ENCODE data around the gene LRRN4CL.
"Not testable (repeated sequence)": the region's sequence is repeated elsewhere in the genome, so short reads cannot be mapped to it uniquely, and the experiment has no call there.

Gene LRRN4CL

DNA sequence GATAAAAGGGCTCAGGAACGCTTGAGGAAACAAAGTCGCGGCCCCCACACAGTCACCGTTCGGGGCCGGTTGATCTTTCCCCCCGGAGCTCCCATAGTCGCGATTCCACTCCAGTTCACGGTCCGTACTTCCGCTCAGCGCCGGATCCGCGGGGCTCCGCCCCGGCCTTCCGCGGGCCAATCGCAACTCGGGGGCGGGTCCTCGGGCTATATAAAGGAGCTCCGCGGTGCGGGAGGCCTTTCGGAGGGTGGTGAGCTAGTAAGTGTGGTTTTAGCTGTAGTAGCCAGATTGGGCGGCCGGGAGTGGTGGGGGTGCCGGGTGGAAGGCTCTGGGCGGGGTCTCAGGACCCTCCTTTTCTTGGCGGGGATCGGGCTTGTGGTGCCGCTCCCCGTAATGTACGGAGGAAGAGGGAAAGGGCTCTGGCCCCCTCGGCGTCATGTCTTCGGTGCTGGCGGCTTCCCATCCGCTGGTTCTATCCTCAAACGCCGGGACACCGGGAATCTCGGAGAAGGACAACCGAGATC is 24.2 kb downstream of the LRRN4CL start, which contains the start of the genes C11orf98 and CSKMT:
Gene C11orf98 (minus strand): TSS at position 136 of the 524 bp plus-strand sequence. CDS start 41 bp downstream, at position 95.
Gene CSKMT (plus strand): TSS at position 238 of the 524 bp plus-strand sequence. CDS start 568 bp downstream, outside the sequence.
- TF ChIP-seq, protein P1, sequence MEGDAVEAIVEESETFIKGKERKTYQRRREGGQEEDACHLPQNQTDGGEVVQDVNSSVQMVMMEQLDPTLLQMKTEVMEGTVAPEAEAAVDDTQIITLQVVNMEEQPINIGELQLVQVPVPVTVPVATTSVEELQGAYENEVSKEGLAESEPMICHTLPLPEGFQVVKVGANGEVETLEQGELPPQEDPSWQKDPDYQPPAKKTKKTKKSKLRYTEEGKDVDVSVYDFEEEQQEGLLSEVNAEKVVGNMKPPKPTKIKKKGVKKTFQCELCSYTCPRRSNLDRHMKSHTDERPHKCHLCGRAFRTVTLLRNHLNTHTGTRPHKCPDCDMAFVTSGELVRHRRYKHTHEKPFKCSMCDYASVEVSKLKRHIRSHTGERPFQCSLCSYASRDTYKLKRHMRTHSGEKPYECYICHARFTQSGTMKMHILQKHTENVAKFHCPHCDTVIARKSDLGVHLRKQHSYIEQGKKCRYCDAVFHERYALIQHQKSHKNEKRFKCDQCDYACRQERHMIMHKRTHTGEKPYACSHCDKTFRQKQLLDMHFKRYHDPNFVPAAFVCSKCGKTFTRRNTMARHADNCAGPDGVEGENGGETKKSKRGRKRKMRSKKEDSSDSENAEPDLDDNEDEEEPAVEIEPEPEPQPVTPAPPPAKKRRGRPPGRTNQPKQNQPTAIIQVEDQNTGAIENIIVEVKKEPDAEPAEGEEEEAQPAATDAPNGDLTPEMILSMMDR (IDR thresholded peaks at IDR 0.05) = no peak
- no peaks in the 10 kb centered on the region for H3K27me3 ChIP-seq
- H3K9me3 ChIP-seq = no peaks in the 10 kb centered on the region
- peak within 1 kb of the TSS; percentile 76 to 96 for H3K4me3 ChIP-seq (ENCODE audit: low read depth in 1 of 2, low read length in 1 of 2)
- H3K27ac ChIP-seq = peak within 1 kb of the TSS; percentile 90
- peaks cover 22 to 25% of the 10 kb centered on the region in 2 experiments for H3K4me1 ChIP-seq (ENCODE audit: control insufficient read depth in 1 of 2, insufficient read depth in 1 of 2, low read depth in 1 of 2, low read length in 1 of 2)
- peaks cover 14% of the 10 kb centered on the region for H3K36me3 ChIP-seq

DNA sequence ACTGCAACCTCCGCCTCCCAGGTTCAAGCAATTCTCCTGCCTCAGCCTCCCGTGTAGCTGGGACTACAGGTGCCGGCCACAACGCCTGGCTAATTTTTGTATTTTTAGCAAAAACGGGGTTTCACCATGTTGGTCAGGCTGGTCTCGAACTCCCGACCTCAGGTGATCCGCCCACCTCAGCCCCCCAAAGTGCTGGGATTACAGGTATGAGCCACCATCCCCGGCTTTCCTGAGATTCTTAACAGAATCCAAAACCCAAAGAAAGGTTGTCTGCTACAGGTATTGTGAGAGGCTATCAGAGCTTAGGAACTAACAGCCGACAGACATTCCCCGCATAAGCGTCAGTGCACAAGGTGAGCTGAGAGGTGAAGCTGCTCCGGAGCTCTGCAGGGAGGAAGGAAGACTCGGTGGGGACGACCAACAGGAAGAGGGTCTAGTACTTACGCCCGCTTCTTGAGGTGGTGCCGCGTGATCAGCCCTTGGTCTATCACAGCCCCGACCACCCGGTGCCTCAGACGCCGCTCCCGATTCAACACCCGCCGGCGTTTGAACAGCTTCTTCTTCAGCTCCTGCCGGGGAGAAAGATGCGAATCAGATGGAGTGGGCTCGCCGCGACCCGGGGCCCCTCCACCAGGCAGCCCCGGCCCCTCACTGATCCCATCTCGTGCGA is 24.8 kb downstream of the LRRN4CL start:
- TF ChIP-seq, protein P1 (IDR thresholded peaks at IDR 0.05) = no peak
- H3K36me3 ChIP-seq = peaks cover 14% of the 10 kb centered on the region
- H3K27ac ChIP-seq = peak overlapping the region; percentile 90
- H3K4me1 ChIP-seq (ENCODE audit: control insufficient read depth in 1 of 2, insufficient read depth in 1 of 2, low read depth in 1 of 2, low read length in 1 of 2) = peaks cover 22 to 25% of the 10 kb centered on the region in 2 experiments
- H3K9me3 ChIP-seq = no peaks in the 10 kb centered on the region
- no peaks in the 10 kb centered on the region for H3K27me3 ChIP-seq
- H3K4me3 ChIP-seq (ENCODE audit: low read depth in 1 of 2, low read length in 1 of 2) = peak overlapping the region; percentile 76 to 96

DNA sequence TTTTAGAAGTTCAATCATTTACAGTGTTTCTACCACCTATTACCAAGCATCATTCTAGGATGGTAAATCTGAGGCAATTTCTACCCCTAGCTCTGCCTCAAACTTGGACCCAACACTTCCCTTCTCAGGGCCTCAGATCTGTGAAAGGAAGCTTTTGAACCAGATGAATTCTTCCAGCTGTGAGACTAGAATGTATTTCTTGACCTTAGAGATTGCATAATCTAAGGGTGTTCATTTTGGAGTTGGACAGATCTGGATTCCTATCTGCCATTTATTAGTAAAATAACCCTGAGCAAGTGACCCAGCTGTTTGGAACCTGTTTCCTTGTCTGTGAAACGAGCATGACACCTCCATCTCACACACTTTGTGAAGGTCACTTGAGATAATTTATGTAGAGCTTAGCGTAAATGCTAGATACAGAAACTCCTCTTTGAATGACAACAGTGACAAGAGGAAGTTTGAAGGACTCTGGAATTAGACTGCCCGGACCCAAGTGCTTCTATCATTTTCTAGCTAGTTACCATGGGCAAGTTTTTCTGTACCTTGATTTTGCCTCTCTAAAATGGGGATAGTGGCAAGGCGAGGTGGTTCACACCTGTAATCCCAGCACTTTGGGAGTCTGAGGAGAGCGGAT is 32.4 kb downstream of the LRRN4CL start:
- Histone ChIP-seq H3K9me3 (no peaks in the 10 kb centered on the region), H3K4me1 (ENCODE audit: control insufficient read depth in 1 of 2, insufficient read depth in 1 of 2, low read depth in 1 of 2, low read length in 1 of 2) (peaks cover 9 to 19% of the 10 kb centered on the region in 2 experiments), H3K36me3 (no peaks in the 10 kb centered on the region), H3K4me3 (ENCODE audit: low read depth in 1 of 2, low read length in 1 of 2) (no peak overlapping the region), H3K27ac (no peak overlapping the region), H3K27me3 (no peaks in the 10 kb centered on the region)
- TF ChIP-seq, protein P1 (IDR thresholded peaks at IDR 0.05) = no peak

DNA sequence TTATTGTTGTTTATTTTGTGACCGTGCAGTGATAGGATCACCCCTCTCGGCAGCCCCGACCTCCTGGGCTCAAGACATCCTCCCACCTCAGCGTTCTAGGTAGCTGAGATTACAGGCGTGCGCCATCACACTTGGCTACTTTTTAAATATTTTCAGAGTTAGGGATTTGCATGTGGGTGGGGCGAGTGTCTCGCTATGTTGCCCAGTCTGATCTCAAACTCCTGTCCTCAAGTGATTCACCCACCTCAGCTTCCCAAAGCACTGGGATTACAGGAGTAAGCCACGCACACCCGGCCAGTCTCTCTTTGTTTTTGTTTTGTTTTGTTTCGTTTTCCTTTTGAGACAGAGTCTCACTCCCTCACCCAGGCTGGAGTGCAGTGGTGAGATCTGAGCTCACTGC is 35.0 kb downstream of the LRRN4CL start:
- no peak overlapping the region for H3K27ac ChIP-seq
- H3K4me1 ChIP-seq (ENCODE audit: control insufficient read depth in 1 of 2, insufficient read depth in 1 of 2, low read depth in 1 of 2, low read length in 1 of 2) = peaks cover 9 to 22% of the 10 kb centered on the region in 2 experiments
- no peaks in the 10 kb centered on the region for H3K9me3 ChIP-seq
- H3K4me3 ChIP-seq (ENCODE audit: low read depth in 1 of 2, low read length in 1 of 2) = peak overlapping the region in 1 of 2 experiments; percentile 94
- H3K27me3 ChIP-seq = no peaks in the 10 kb centered on the region
- peaks cover 6% of the 10 kb centered on the region for H3K36me3 ChIP-seq
- TF ChIP-seq, protein P1 (IDR thresholded peaks at IDR 0.05) = no peak

DNA sequence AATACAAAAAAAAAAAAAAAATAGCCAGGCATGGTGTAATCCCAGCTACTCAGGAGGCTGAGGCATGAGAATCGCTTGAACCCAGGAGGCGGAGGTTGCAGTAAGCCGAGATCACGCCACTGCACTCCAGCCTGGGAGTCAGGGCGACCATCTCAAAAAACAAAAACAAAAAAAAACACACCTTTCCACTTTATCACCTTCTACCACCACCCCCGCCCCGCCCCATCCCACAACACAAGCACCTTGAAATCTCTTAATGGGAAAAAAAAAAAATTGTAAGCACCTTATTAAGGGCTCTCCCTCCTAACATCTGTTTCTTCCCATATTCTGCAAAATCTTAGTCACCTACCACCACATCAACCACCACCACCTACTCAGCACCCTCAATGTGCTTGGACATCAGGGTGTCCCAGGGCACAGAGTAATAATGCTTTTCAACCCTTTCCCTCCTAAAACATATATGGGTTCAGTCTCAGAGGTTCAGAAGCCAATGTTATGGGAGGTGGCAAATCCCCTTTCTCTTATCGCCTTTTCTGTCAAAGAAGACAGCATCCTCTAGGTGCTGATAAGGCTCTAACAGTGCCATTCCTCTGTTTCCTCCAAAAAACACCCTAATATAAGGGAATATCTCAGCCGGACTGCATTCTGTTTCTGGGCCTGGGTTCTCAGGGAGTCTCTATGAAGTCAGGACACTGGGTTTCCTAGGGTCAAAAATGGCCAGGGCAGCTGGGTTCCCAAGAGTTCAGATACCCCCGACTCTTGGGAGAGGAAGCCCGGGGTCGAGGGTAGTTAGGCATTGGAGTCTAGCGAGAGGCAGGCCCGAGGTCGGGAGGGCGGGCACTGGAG is 36.9 kb downstream of the LRRN4CL start:
- H3K27me3 ChIP-seq = no peaks in the 10 kb centered on the region
- peak overlapping the region; percentile 90 to 94 for H3K4me3 ChIP-seq (ENCODE audit: low read depth in 1 of 2, low read length in 1 of 2)
- H3K27ac ChIP-seq = peak overlapping the region; percentile 88
- no peaks in the 10 kb centered on the region for H3K9me3 ChIP-seq
- TF ChIP-seq, protein P1 (IDR thresholded peaks at IDR 0.05) = no peak
- peaks cover 18% of the 10 kb centered on the region for H3K36me3 ChIP-seq
- H3K4me1 ChIP-seq (ENCODE audit: control insufficient read depth in 1 of 2, insufficient read depth in 1 of 2, low read depth in 1 of 2, low read length in 1 of 2) = peaks cover 9 to 22% of the 10 kb centered on the region in 2 experiments

DNA sequence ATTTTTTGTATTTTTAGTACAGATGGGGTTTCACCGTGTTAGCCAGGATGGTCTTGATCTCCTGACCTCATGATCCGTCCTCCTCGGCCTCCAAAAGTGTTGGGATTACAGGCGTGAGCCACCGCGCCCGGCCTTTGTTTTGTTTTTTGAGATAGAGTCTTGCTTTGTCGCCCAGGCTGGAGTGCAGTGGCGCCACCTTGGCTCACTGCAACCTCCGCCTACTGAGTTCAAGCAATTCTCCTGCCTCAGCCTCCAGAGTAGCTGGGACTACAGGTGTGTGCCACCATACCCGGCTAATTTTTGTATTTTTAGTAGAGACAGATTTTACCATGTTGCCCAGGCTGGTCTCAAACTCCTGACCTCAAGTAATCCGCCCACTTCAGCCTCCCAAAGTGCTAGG is 39.0 kb downstream of the LRRN4CL start:
- not testable (repeated sequence) for H3K27ac ChIP-seq; H3K27me3 ChIP-seq; H3K9me3 ChIP-seq; H3K4me3 ChIP-seq (ENCODE audit: low read depth in 1 of 2, low read length in 1 of 2)
- peaks cover 18% of the 10 kb centered on the region for H3K36me3 ChIP-seq
- H3K4me1 ChIP-seq (ENCODE audit: control insufficient read depth in 1 of 2, insufficient read depth in 1 of 2, low read depth in 1 of 2, low read length in 1 of 2) = peaks cover 24 to 37% of the 10 kb centered on the region in 2 experiments

Measured in neutrophil (primary cell).